ENCODE measurements around the gene GABARAPL2.
"Not testable (repeated sequence)": the region's sequence is repeated elsewhere in the genome, so short reads cannot be mapped to it uniquely, and the experiment has no call there.

The GABARAPL2 gene

DNA sequence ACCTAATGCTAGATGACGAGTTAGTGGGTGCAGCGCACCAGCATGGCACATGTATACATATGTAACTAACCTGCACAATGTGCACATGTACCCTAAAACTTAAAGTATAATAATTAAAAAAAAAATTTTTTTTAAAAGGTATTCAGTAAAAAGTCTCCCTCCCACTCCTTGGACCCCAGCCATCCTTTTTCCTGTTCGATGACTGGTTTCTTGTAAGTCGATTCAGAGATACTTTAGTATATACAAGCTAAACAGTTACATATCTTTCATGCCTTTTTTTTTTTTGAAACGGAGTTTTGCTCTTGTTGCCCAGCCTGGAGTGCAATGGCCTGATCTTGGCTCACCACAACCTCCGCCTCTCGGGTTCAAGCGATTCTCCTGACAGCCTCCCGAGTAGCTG, 25.7 kb downstream of the GABARAPL2 start:
- DNase-seq (ENCODE audit: low read depth) = not testable (repeated sequence)

DNA sequence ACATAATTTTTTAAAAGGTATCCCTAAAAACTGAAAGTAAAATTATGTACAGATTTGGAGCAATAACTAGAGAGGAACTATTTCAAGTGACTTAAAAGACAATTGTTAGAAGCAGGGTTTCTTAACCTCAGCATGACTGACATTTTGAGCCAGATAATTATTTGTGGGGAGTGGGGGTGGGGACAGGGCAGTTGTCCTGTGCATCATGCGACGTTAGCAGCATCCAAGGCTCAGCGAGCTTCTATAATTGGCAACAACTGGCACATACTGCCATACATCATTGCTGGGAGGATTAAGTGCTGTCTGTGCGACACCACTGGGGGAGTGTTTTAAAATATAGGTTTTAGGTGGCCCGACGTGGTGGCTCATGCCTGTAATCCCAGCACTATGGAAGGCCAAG, 27.1 kb downstream of the GABARAPL2 start:
- DNase-seq (ENCODE audit: low read depth) = no peak

- DNase-seq (ENCODE audit: low read depth) = no peak
Observed at GRCh38 chr16:75593825-75594820, 27.9 kb downstream of the GABARAPL2 start.

GRCh38 chr16:75599452-75600277, 33.5 kb downstream of the GABARAPL2 start:
- DNase-seq (ENCODE audit: low read depth) = no peak

DNA sequence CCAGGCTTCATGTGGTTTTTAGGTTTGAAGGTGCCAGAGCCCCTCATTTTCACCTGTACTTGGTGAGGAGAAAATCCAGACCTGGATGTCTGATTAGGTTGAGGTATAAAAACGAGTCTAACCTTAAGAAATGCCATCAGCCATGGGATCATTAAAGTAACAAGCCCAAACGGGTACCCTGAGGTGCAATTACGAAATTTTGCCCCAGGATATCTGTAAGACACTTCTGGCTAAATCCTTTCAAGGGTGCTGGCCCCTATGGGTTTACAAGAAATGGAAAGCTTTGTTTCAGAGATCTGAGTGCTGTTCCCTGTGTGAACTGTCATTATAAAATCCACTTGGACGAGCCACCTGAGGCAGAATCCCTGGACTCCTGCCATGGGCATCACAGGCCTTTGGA, 37.1 kb downstream of the GABARAPL2 start:
- no peak for DNase-seq (ENCODE audit: low read depth)

DNA sequence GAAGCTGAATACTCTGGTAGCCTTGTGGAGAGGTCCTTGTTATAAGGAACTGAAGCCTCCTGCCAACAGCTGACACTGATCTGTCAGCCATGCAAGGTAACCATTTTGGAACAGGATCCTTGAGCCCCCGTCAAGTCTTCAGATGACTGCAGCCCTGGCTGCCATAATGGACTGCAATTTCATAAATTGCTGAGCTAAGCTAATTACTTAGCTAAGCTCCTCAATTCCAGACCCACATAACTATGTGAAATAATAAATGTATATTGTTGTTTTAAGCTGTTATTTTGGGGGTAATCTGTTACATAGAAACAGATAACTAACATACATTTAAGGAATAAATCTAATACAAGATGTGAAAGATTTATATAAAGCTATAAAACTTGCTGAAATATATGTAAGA, 40.3 kb downstream of the GABARAPL2 start:
- DNase-seq (ENCODE audit: low read depth) = no peak

GRCh38 chr16:75614066-75614897, 48.1 kb downstream of the GABARAPL2 start:
- no peak for DNase-seq (ENCODE audit: low read depth)

DNA sequence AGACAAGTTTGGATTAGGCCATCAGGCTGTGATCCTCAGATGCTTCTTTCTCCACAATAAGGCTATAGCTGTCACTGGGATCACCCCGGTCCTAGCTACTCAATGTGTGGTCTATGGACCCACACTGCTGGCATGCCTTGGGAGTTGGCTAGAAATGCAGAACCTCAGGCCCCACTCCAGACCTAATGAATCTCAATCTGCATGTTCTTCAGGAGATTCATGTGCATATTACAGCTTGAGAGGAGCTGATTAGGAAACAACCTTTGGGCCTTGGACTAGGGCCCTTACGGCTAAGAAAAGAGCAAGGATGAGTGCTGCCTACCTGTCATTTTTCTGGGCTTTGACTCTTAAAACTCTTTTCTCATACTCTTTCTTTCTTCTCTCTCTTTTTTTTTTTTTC, 49.4 kb downstream of the GABARAPL2 start:
- no peak for DNase-seq (ENCODE audit: low read depth)

- DNase-seq (ENCODE audit: low read depth) = no peak
Observed at GRCh38 chr16:75616521-75617010, 50.4 kb downstream of the GABARAPL2 start.

- DNase-seq (ENCODE audit: low read depth) = no peak
Observed at GRCh38 chr16:75617121-75617520, 50.9 kb downstream of the GABARAPL2 start.

DNA sequence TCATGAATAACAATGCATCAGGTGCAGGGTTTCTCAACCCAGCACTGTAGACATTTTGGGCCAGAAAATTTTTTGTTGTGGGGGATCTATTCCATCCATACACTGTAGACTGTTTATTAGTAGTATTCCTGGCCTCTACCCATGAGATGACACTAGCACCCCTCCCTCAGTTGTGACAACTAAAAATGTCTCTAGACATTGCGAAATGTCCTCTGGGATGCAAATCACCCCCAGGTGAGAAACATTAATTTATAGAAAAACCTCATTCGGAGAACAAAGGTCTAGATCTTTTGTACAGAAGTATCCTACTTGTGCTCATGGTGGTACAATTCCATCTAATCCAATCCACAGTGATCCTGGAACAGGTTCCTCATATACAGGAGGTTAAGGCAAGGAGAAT, 52.6 kb downstream of the GABARAPL2 start:
- no peak for DNase-seq (ENCODE audit: low read depth)

GRCh38 chr16:75620326-75621169, 54.4 kb downstream of the GABARAPL2 start:
- no peak for DNase-seq (ENCODE audit: low read depth)

- DNase-seq (ENCODE audit: low read depth) = no peak
Observed at GRCh38 chr16:75621170-75621477, 54.9 kb downstream of the GABARAPL2 start.

GRCh38 chr16:75622761-75623605, 56.8 kb downstream of the GABARAPL2 start, which contains the start of gene ADAT1:
Gene ADAT1 (minus strand): TSS chr16:75623281. CDS start chr16:75620799, 2,482 bp downstream.
- peak; percentile 94 for DNase-seq (ENCODE audit: low read depth)

DNA sequence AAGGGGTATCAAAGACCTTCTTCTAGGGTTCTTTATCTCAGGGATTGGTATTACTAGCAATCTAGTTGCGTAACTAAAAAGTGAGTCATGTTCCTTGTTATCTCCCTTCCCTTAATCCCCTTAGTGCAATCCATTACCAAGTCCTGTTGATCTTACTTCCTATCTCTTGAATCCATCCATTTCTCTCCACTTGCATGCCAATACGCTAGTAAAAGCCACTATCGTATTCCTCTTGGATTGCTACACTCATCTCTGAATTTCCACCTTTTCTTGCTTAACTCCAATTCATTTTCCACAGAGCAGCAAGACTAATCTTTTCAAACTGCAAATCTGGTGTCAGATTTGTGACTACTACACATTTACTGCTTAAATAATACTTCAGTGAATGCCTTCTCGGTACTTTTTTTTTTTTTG, 58.7 kb downstream of the GABARAPL2 start:
- DNase-seq (ENCODE audit: low read depth) = no peak

- no peak for DNase-seq (ENCODE audit: low read depth)
Observed at GRCh38 chr16:75626806-75627205, 60.6 kb downstream of the GABARAPL2 start.
